GM19023 (cell line): ENCODE data around the gene SLC30A9.

ENCODE experiments used
- ATAC-seq: cut with Tn5 transposase; IDR thresholded peaks from one replicate; pipeline ENCODE4 v1.9.1; 2021; ENCODE audit warnings: mild to moderate bottlenecking, moderate library complexity; ENCODE audit not compliant: unreplicated experiment

SLC30A9 gene

GRCh38 chr4:41990365-41991111 lies at the start of gene SLC30A9:
Gene SLC30A9 (plus strand): TSS chr4:41990530. CDS start chr4:41990652, 122 bp downstream.
- peak; percentile 99 for ATAC-seq

- no peak for ATAC-seq
Measured at GRCh38 chr4:41940834-41941233, 49.5 kb upstream of the SLC30A9 start.

DNA sequence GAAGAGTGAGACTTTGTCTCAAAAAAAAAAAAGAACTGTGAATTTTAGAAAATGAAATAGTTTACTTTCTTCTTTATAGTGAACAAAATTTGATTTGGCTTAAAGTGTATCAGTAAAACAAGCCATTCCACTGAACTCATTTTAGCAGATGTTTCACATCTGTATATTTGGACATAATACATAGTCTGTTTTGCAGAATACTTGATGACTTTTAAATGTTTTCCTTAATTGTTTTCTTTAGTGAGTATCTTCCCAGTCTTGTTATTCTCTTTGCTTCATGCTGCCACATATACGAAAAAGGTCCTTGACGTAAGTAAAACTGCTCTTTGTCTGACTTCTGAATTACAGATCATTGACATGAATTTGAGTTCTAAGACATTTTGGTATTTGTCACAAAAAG lies 46.8 kb upstream of the SLC30A9 start:
- no peak for ATAC-seq

DNA sequence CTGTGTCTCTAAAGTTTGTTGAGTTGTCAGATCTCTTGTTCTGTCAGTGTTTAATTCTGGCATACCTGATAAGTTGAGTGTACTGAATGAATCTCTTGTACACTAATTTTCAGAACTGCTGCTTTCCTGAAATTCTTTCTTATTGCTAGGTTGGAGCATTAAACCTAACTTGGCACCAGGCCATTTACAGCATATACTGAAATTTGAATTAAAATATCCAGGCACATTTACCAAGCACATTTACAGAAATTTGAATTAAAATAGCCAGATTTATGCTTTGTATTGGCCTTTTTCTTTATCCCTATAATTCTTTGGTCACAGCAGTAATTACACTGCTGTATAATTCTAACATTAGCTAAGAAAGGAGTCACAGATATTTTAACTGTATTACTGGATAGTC lies 46.2 kb upstream of the SLC30A9 start:
- ATAC-seq: no peak

- no peak for ATAC-seq
Measured at GRCh38 chr4:41949531-41949930, 40.8 kb upstream of the SLC30A9 start.

DNA sequence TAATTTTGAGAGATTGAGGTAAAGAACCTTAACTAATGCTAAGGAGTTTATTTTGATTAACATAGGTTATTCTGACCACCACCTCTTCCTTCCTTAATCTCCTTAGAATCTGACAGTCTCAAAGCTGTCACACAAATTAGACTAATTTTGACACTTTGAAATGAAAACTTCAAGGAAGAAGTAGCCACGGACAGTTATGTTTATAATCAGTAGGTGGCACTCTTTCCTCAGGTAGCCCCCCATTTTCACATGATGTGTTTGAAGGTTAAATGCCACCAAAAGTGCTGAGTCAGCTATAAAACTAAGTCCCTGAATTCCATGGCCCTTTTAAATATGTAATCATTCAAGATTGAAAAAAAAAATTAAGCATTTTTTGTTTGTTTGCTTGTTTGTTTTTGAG lies 32.7 kb upstream of the SLC30A9 start:
- ATAC-seq: no peak

- ATAC-seq: no peak
Measured at GRCh38 chr4:41963105-41963504, 27.2 kb upstream of the SLC30A9 start.

DNA sequence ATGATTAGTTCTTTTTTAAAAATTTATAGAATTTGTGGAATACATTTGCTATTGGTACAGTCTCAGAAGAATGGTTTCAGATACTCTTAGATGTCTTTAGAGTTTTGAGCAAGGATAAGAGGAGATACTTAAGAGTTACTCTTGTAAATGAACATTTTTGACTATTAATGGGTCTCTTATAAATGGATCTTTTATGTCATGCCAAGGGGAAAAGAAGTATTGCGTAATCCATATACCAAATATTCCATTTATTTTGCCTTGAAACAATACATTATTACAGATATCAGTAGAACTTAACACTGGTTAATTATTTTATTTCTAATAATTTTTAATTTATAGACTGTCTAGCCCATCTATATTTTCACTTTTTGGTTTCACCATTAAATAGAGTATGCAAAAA lies 25.9 kb upstream of the SLC30A9 start:
- no peak for ATAC-seq

DNA sequence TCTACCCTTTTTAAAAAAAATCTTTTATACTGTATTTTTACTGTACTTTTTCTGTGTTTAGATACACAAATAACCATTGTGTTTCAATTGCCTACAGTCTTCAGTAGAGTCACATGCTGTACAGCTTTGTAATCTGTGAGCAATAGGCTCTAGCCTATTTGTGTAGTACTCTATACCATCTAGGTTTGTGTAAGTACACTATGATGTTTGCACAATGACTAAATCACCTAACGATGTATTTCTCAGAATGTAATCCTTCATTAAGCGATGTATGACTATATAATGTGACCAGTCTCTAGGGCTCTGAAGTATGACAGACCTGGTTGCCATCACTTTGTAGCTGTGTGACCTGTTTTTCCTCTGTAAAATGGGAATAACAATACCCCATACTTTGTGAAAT lies 22.9 kb upstream of the SLC30A9 start:
- no peak for ATAC-seq

- no peak for ATAC-seq
Measured at GRCh38 chr4:41969671-41970070, 20.7 kb upstream of the SLC30A9 start.

GRCh38 chr4:41975341-41975740 lies 15.0 kb upstream of the SLC30A9 start:
- no peak for ATAC-seq

DNA sequence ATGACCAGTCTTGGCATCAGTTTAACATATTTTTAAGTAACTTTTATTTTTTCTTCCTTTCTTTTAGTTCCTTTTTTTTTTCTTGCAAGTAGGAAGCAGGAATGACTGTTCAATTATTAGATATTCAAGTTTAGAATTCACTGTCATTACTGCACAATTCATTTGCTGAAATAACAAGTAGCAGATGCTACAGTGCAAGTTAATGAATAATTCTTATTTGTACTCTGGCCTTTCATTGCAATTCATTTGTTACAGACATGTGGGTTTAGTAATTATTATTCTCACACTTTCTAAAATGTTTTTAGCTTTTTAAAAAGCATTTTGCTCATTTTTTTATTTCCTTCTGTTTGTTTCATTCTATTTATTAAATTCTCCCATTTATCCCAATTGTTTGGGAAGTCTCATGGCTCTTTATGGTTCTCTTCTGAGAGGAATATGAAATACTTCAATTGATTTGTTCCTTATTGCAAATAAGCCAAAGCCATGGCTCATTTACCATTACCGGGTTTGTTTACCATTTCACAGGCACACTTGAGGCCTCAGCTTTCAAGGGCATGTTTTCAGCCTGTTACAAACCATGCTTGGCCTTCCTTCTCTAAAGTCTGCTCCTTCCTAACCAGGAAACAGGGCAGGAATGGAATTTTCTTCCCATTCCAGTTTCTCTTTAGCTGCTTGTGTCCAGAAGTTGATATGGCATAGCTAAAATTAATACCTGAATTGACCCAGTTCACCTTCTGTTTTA lies 13.4 kb upstream of the SLC30A9 start:
- ATAC-seq: no peak

GRCh38 chr4:41977709-41978108 lies 12.6 kb upstream of the SLC30A9 start:
- ATAC-seq: no peak

GRCh38 chr4:41981456-41981855 lies 8.9 kb upstream of the SLC30A9 start, which contains the start of gene DCAF4L1:
Gene DCAF4L1 (plus strand): TSS chr4:41981756. CDS start chr4:41981793, 37 bp downstream.
- no peak for ATAC-seq

DNA sequence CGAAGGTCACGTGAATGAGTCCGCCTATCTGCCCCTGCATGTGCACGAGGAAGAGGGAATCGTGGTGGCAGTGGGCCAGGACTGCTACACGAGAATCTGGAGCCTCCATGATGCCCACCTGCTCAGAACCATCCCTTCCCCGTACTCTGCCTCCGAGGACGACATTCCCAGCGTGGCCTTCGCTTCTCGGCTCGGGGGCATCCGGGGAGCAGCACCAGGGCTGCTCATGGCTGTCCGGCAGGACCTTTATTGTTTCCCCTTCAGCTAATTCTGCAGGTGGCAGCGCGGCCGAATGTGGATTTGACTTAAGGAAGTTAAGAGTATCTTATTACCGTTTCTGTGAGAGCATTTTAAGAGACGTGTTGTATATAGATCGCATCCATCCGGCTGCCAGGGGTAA lies 7.6 kb upstream of the SLC30A9 start:
- ATAC-seq: no peak

DNA sequence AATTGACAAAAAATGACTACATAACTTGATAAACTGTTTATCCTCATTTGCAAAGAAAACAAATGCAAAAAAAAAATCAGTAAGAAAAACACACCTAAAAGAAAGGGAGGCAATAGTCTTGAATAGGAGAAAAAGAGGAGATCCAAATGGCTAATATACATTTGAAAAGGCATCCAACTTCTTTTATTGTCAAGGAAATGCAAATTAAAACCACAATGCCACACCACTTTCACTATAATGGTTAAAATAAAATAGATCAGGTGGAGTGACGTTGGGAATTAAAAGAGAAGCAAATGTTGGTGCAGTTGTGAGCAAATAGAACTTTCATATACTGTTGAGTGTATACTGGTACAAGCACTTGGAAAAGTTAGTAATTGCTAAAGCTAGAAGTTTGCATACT lies 5.2 kb upstream of the SLC30A9 start:
- ATAC-seq: no peak

- ATAC-seq: peak; percentile 24
Measured at GRCh38 chr4:41989994-41990364, 351 bp upstream of the SLC30A9 start.

GRCh38 chr4:41991916-41992767 lies 1.8 kb downstream of the SLC30A9 start:
- no peak for ATAC-seq

DNA sequence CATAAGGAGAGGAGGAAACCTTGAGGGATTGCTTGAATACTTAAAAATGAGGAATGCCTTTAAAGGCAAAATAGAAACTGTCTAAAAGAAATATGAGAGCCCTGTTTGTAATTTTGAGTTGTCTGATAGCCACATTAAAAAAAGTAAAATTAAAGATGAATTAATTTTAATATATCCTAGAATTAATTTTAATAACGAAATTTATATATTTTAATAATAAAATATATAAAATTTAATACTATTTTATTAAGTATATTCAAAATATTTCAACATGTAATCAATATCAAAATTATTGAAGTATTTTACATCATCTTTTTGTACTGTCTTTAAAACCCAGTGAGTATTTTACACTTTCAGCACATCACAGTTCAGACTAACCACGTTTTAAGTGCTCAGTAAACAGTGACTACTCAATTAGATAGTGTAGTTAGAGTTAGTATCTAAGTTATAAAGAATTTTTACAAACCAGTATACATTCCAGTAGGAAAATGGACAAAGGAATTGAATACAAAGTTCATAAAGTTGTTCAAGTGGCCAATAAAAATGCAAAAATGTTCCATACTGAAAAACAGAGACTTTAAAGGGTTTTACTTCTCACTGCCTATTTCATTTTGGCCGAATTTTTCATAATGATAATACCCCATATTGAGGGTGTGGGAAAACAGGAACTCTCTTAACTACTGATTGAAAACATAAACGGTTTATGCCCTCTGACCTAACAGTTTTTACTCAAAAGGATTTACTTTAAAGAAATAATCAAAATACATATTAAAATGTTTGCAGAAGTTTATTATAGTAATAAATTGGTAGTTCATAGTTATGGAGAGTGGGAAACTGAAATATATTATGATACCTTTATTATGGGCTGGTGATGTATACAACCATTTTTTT lies 2.9 kb downstream of the SLC30A9 start:
- ATAC-seq: no peak

GRCh38 chr4:41994461-41994985 lies 4.2 kb downstream of the SLC30A9 start:
- no peak for ATAC-seq
